Hepatocyte (in vitro differentiated cells): ENCODE data around the gene PDE4B.

Source experiments
- EZH2 ChIP-seq: fragments of 200-600 bp; sonication (generic); IDR thresholded peaks from 2 replicates; pipeline ENCODE4 v1.6.1; 2016; ENCODE audit warnings: antibody characterized with exemption, mild to moderate bottlenecking, borderline replicate concordance
- TF ChIP-seq, protein P1 (sequence below): fragments of 200-600 bp; sonication (generic); IDR thresholded peaks from 2 replicates; pipeline ENCODE4 v1.5.1; 2016; ENCODE audit warnings: antibody characterized with exemption, mild to moderate bottlenecking; ENCODE audit not compliant: poor library complexity

DNA sequence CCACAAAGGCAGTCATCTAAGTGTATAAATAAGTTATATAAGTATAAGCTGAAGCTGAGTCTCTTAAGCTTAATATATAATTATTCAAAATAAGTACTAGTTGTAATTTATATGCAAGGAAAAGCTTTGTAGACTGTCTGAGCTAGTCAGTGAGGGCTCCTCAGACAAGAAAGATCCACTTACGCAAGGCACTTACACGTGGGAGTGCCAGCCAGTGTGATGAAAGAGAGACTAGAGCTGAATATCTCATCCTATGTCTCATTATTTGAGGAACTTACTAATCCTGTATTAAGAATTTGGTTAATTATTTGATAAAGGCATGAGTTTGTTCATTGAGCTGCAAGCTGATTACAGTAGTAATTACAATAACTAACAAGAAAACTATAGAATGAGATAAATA, 146.9 kb downstream of the PDE4B start:
- TF ChIP-seq, protein P1, sequence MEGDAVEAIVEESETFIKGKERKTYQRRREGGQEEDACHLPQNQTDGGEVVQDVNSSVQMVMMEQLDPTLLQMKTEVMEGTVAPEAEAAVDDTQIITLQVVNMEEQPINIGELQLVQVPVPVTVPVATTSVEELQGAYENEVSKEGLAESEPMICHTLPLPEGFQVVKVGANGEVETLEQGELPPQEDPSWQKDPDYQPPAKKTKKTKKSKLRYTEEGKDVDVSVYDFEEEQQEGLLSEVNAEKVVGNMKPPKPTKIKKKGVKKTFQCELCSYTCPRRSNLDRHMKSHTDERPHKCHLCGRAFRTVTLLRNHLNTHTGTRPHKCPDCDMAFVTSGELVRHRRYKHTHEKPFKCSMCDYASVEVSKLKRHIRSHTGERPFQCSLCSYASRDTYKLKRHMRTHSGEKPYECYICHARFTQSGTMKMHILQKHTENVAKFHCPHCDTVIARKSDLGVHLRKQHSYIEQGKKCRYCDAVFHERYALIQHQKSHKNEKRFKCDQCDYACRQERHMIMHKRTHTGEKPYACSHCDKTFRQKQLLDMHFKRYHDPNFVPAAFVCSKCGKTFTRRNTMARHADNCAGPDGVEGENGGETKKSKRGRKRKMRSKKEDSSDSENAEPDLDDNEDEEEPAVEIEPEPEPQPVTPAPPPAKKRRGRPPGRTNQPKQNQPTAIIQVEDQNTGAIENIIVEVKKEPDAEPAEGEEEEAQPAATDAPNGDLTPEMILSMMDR = no peak
- no peak for TF ChIP-seq EZH2
